GM12878 (cell line): ENCODE measurements around the gene EGFL8. TPM values are rescaled to one million over a fixed set of nuclear protein-coding genes. Genes with fewer than 3 reads are reported as not detected.

ENCODE experiments used
- ATAC-seq: fragments of 200-7000 bp; cut with Tn5 transposase; 3 replicates; pipeline ENCODE4 v1.9.1; 2020; ENCODE audit warnings: mild to moderate bottlenecking, moderate library complexity
- BruUV-seq: library from RNA; stranded (reverse); fragments of 400-500 nt; replicated peaks from 2 replicates; lab custom pipeline; 2021; lab: Mats Ljungman, UMichigan
- CTCF ChIA-PET: fragments of 300-600 bp; sonication (Branson Sonifier 250); formaldehyde crosslinking; extraction: SDS; loops from one replicate; lab custom pipeline; 2021; ENCODE audit warnings: inconsistent platforms; lab: Yijun Ruan, JAX
- POLR2A ChIA-PET: fragments of 350-600 bp; formaldehyde crosslinking; extraction: SDS; loops from one replicate; lab custom pipeline; 2021; ENCODE audit warnings: inconsistent platforms; lab: Charles Lee
- RAD21 ChIA-PET: fragments of 300-600 bp; sonication (Branson Sonifier 250); formaldehyde crosslinking; loops from one replicate; lab custom pipeline; 2023; ENCODE audit warnings: antibody characterized with exemption; ENCODE audit not compliant: unreplicated experiment; lab: Charles Lee
- SMC1A ChIA-PET: fragments of 300-600 bp; sonication (Branson Sonifier 250); formaldehyde crosslinking; loops from one replicate; lab custom pipeline; 2023; ENCODE audit not compliant: unreplicated experiment, uncharacterized antibody; lab: Charles Lee
- DNase-seq: peaks from one replicate; pipeline ENCODE4 v3.0.0-alpha.2; 2011; ENCODE audit warnings: low read depth, low spot score
- FAIRE-seq: peaks from 3 replicates; lab custom pipeline; 2011; peaks lifted over from hg19 to GRCh38; lab: Jason Lieb, UNC
- H2AFZ ChIP-seq: 2 replicates; pipeline ENCODE4 v1.6.0; 2011; ENCODE audit warnings: low read depth, low read length, control low read depth; ENCODE audit not compliant: control insufficient read depth
- H3K27ac ChIP-seq: 2 replicates; pipeline ENCODE4 v1.5.1; 2011; ENCODE audit warnings: control low read depth; ENCODE audit not compliant: control insufficient read depth, insufficient read depth
- H3K27me3 ChIP-seq, 2 experiments: replicated peaks in 1 of 2; 2 replicates each; pipeline versions ENCODE4 v1.6.0 to v1.6.1; 2011; ENCODE audit warnings: low read length in 1 of 2; ENCODE audit not compliant: control insufficient read depth in 2 of 2, insufficient read depth in 2 of 2
- H3K36me3 ChIP-seq, 2 experiments: 2 replicates each; pipeline ENCODE4 v1.5.1; 2011; ENCODE audit warnings: low read length in 1 of 2; ENCODE audit not compliant: control insufficient read depth in 2 of 2, insufficient read depth in 2 of 2
- H3K4me1 ChIP-seq: 2 replicates; pipeline ENCODE4 v1.6.1; 2011; ENCODE audit warnings: mild to moderate bottlenecking, low read length, moderate library complexity, mixed read lengths; ENCODE audit not compliant: control insufficient read depth, insufficient read depth
- H3K4me2 ChIP-seq: 2 replicates; pipeline ENCODE4 v1.6.0; 2011; ENCODE audit warnings: control low read depth; ENCODE audit not compliant: control insufficient read depth, insufficient read depth
- H3K4me3 ChIP-seq: fragments of 200-600 bp; sonication (generic); 2 replicates; pipeline ENCODE4 v1.5.1; 2016
- H3K79me2 ChIP-seq: 2 replicates; pipeline ENCODE4 v1.6.0; 2011; ENCODE audit warnings: low read length; ENCODE audit not compliant: control insufficient read depth, insufficient read depth
- H3K9ac ChIP-seq: 2 replicates; pipeline ENCODE4 v1.8.0; 2011; ENCODE audit warnings: low read length, control low read depth, mixed read lengths; ENCODE audit not compliant: control insufficient read depth, insufficient read depth
- H3K9me3 ChIP-seq: replicated peaks from 3 replicates; pipeline ENCODE4 v1.5.1; 2011; ENCODE audit warnings: mild to moderate bottlenecking, low read length; ENCODE audit not compliant: control insufficient read depth, insufficient read depth
- H4K20me1 ChIP-seq: 2 replicates; pipeline ENCODE4 v1.6.0; 2011; ENCODE audit not compliant: control insufficient read depth, insufficient read depth
- ASH2L ChIP-seq: fragments of 300-600, 200-600 bp; sonication (generic); IDR thresholded peaks from 2 replicates; pipeline ENCODE4 v1.6.1; 2017; ENCODE audit warnings: low read depth, mild to moderate bottlenecking, borderline replicate concordance
- GABPA ChIP-seq: IDR thresholded peaks from 2 replicates; pipeline ENCODE4 v1.6.1; 2014; ENCODE audit warnings: antibody characterized with exemption, low read depth, mild to moderate bottlenecking, inconsistent platforms
- RAD21 ChIP-seq: IDR thresholded peaks from 2 replicates; pipeline ENCODE4 v1.6.1; 2011; ENCODE audit warnings: mild to moderate bottlenecking, low read depth, low read length, moderate library complexity; ENCODE audit not compliant: insufficient read depth
- ZNF274 ChIP-seq: IDR thresholded peaks from one replicate; pipeline ENCODE4 v1.8.0; 2011; ENCODE audit not compliant: insufficient read length, insufficient read depth
- WGBS: methylation state at CpG from one replicate; pipeline ENCODE4 v1.1.6; 2016; ENCODE audit warnings: low lambda C conversion rate; ENCODE audit not compliant: insufficient replicate concordance, insufficient coverage; ENCODE audit errors: missing lambda C conversion rate; 5-methylcytosine and 5-hydroxymethylcytosine counted together
- in situ Hi-C: fragments of 300-500 bp; cut with MboI; formaldehyde crosslinking; loops from 9 replicates; pipeline ENCODE4 v1.14.3; 2018; ENCODE audit warnings: mixed read lengths
- intact Hi-C: fragments of 100-400 bp; cut with micrococcal nuclease; formaldehyde crosslinking; loops from one replicate; pipeline ENCODE4 v1.14.2; 2022; ENCODE audit not compliant: unreplicated experiment
- polyA plus RNA-seq, 11 experiments: library from polyadenylated mRNA; depleted of rRNA in 4 of 11; unstranded in 6 of 11; stranded (reverse) in 5 of 11; fragments of >200 nt; fragmentation: Nextera tagmentation in 4 of 11; fragmentation: Illumina TruSeq in 1 of 11; extraction: Ambion mirVana in 4 of 11; extraction: Trizol in 1 of 11; gene quantifications; 1 replicate in 1 of 11; 2 replicates in 10 of 11; pipeline versions ENCODE4 v1.2.1 to v1.2.3, GENCODE V29; 2011 to 2016; ENCODE audit warnings: inconsistent platforms in 2 of 11, missing spikeins in 2 of 11, low read depth in 1 of 11
- total RNA-seq, 4 experiments: library from RNA; depleted of rRNA in 3 of 4; stranded (reverse); fragments of >200 nt in 3 of 4; fragmentation: Illumina TruSeq in 1 of 4; extraction: Trizol in 1 of 4; gene quantifications; 2 replicates each; pipeline versions ENCODE4 v1.2.1 to v1.2.3, GENCODE V29; 2013 to 2021
- TF ChIP-seq, protein P1 (sequence below): IDR thresholded peaks from 2 replicates; pipeline ENCODE4 v1.6.1; 2012; ENCODE audit warnings: low read length, inconsistent platforms
- TF ChIP-seq, protein P2 (sequence below), 3 experiments: IDR thresholded peaks in 2 of 3; conservative IDR thresholded peaks in 1 of 3; 2 replicates each; pipeline ENCODE4 v1.5.1; 2011; ENCODE audit warnings: low read depth in 3 of 3, low read length in 3 of 3, mild to moderate bottlenecking in 3 of 3, control low read depth in 2 of 3, moderate library complexity in 2 of 3, inconsistent platforms in 1 of 3, mixed read lengths in 1 of 3; ENCODE audit not compliant: control insufficient read depth in 2 of 3, insufficient read depth in 1 of 3; ENCODE audit errors: extremely low read depth in 1 of 3
- TF ChIP-seq, protein P3 (sequence below): fragments of 150-350 bp; IDR thresholded peaks from 2 replicates; pipeline ENCODE4 v1.6.1; 2016; ENCODE audit warnings: low read depth, low read length

The EGFL8 gene
- total and polyA plus RNA-seq, 10 of the 15 experiments (the other 5 are each of a cell fraction or from before 2014, with no cell fraction given), result 0.07 to 3.5 (median 1.4) TPM

DNA sequence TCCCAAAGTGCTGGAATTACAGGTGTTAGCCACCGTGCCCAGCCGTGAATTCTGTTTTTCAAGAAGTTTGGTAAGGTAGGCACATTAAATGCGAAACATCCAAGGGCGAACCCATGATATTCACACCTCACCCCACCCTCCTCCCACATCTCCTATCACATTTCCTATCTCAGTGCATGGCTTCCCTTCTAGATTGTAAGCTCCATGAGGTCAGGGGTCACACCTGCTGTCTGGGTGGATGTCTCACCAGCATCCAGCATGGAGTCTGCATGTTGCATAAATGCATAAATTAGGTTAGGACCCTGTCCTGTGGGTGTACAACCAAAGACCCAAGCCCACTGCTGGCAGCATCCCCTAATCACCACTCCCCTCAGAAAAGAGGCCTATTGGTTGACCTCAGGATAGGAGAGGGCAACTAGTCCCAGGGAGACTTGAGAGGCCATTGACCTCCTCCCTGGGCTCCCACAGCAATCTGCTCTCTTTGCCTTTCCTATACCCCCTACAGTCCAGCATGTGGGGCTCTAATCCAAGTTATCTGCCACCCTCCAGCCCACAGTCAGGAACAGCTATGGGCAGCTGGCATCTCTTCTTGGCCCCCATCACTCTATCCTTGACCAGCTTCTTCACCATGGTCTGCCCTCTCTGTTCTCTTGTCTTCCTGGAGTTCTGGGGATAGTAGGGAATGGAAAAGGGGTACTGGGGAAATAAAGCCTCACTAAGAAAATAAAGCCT is 16.8 kb upstream of the EGFL8 start:
- no peaks in the 10 kb centered on the region for H4K20me1 ChIP-seq
- ChIA-PET POLR2A (no interaction called here), CTCF (no interaction called here), SMC1A (no interaction called here), RAD21 (no interaction called here)
- no peak for DNase-seq
- H3K4me1 ChIP-seq, result no peaks in the 10 kb centered on the region
- no peak overlapping the region for H3K4me3 ChIP-seq
- H3K9ac ChIP-seq, result no peak overlapping the region
- no peak overlapping the region for H3K4me2 ChIP-seq
- H3K27me3 ChIP-seq, result peaks cover 9 to 12% of the 10 kb centered on the region in 2 experiments
- in situ Hi-C loops (no loop called here), intact Hi-C loops (no loop called here)
- 71% methylated on average over 4 of the region's 4 CpGs for WGBS
- no peak for FAIRE-seq
- peak; percentile 36; the same call in 1 of the 3 replicates for ATAC-seq
- no peak overlapping the region for H3K27ac ChIP-seq
- H2AFZ ChIP-seq, result no peak overlapping the region
- H3K9me3 ChIP-seq, result no peaks in the 10 kb centered on the region; the same call in 2 of the 3 replicates
- no TSS peak for BruUV-seq
- H3K79me2 ChIP-seq, result no peaks in the 10 kb centered on the region
- H3K36me3 ChIP-seq, result no peaks in the 10 kb centered on the region
- TF ChIP-seq ZNF274, result no peak
- TF ChIP-seq, protein P1, sequence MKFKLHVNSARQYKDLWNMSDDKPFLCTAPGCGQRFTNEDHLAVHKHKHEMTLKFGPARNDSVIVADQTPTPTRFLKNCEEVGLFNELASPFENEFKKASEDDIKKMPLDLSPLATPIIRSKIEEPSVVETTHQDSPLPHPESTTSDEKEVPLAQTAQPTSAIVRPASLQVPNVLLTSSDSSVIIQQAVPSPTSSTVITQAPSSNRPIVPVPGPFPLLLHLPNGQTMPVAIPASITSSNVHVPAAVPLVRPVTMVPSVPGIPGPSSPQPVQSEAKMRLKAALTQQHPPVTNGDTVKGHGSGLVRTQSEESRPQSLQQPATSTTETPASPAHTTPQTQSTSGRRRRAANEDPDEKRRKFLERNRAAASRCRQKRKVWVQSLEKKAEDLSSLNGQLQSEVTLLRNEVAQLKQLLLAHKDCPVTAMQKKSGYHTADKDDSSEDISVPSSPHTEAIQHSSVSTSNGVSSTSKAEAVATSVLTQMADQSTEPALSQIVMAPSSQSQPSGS, result no peak
- no peak for TF ChIP-seq ASH2L
- 0 out of 2 replicates have a peak, but pooled peaks have one; percentile 26 for TF ChIP-seq RAD21
- TF ChIP-seq, protein P2, sequence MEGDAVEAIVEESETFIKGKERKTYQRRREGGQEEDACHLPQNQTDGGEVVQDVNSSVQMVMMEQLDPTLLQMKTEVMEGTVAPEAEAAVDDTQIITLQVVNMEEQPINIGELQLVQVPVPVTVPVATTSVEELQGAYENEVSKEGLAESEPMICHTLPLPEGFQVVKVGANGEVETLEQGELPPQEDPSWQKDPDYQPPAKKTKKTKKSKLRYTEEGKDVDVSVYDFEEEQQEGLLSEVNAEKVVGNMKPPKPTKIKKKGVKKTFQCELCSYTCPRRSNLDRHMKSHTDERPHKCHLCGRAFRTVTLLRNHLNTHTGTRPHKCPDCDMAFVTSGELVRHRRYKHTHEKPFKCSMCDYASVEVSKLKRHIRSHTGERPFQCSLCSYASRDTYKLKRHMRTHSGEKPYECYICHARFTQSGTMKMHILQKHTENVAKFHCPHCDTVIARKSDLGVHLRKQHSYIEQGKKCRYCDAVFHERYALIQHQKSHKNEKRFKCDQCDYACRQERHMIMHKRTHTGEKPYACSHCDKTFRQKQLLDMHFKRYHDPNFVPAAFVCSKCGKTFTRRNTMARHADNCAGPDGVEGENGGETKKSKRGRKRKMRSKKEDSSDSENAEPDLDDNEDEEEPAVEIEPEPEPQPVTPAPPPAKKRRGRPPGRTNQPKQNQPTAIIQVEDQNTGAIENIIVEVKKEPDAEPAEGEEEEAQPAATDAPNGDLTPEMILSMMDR (IDR thresholded peaks at IDR 0.05 in 2 of 3, conservative IDR thresholded peaks at IDR 0.05 in 1 of 3; ENCODE audit: control insufficient read depth in 2 of 3, extremely low read depth in 1 of 3, insufficient read depth in 1 of 3, low read depth in 3 of 3, low read length in 3 of 3), result peak in 1 of 3 experiments; percentile 12; a peak in 1 of 6 replicates
- no peak for TF ChIP-seq GABPA
- TF ChIP-seq, protein P3, sequence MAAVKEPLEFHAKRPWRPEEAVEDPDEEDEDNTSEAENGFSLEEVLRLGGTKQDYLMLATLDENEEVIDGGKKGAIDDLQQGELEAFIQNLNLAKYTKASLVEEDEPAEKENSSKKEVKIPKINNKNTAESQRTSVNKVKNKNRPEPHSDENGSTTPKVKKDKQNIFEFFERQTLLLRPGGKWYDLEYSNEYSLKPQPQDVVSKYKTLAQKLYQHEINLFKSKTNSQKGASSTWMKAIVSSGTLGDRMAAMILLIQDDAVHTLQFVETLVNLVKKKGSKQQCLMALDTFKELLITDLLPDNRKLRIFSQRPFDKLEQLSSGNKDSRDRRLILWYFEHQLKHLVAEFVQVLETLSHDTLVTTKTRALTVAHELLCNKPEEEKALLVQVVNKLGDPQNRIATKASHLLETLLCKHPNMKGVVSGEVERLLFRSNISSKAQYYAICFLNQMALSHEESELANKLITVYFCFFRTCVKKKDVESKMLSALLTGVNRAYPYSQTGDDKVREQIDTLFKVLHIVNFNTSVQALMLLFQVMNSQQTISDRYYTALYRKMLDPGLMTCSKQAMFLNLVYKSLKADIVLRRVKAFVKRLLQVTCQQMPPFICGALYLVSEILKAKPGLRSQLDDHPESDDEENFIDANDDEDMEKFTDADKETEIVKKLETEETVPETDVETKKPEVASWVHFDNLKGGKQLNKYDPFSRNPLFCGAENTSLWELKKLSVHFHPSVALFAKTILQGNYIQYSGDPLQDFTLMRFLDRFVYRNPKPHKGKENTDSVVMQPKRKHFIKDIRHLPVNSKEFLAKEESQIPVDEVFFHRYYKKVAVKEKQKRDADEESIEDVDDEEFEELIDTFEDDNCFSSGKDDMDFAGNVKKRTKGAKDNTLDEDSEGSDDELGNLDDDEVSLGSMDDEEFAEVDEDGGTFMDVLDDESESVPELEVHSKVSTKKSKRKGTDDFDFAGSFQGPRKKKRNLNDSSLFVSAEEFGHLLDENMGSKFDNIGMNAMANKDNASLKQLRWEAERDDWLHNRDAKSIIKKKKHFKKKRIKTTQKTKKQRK, result no peak
